ENCODE results near the gene SDS.

DNA sequence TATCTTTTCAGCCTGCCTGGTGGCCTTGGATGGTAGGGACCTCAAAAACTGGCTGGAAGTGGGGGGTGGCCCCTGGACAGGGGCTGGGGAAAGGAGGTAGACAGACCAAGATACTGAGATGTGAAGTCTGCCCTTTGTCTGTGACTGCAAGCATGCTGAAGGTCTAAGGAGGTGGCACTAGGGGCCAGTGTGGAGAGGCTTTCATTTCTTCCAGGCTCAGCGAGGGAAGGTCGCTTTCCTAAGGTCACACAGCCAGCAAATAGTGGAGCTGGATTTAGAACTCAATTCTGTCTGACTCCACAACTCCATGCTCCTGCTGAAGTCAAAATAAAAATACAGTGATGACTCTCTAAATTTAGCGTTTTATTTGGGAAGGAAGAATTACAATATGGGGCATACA, 56.6 kb downstream of the SDS start:
- TF ChIP-seq, protein P1, sequence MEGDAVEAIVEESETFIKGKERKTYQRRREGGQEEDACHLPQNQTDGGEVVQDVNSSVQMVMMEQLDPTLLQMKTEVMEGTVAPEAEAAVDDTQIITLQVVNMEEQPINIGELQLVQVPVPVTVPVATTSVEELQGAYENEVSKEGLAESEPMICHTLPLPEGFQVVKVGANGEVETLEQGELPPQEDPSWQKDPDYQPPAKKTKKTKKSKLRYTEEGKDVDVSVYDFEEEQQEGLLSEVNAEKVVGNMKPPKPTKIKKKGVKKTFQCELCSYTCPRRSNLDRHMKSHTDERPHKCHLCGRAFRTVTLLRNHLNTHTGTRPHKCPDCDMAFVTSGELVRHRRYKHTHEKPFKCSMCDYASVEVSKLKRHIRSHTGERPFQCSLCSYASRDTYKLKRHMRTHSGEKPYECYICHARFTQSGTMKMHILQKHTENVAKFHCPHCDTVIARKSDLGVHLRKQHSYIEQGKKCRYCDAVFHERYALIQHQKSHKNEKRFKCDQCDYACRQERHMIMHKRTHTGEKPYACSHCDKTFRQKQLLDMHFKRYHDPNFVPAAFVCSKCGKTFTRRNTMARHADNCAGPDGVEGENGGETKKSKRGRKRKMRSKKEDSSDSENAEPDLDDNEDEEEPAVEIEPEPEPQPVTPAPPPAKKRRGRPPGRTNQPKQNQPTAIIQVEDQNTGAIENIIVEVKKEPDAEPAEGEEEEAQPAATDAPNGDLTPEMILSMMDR (IDR thresholded peaks at IDR 0.05; ENCODE audit: low read length) = no peak
- no peak for TF ChIP-seq EZH2 (IDR thresholded peaks at IDR 0.05; ENCODE audit: borderline replicate concordance, low read length)
